ENCODE data around the gene NEUROD2.

NEUROD2 gene

GRCh38 chr17:39627712-39628516, 20.2 kb upstream of the NEUROD2 start:
- Histone ChIP-seq H3K4me3 (ENCODE audit: low read depth, low read length) (no peak overlapping the region), H3K27me3 (peaks cover 33% of the 10 kb centered on the region), H3K4me1 (no peaks in the 10 kb centered on the region), H3K36me3 (no peaks in the 10 kb centered on the region), H3K9me3 (no peaks in the 10 kb centered on the region)
- TF ChIP-seq, protein P1, sequence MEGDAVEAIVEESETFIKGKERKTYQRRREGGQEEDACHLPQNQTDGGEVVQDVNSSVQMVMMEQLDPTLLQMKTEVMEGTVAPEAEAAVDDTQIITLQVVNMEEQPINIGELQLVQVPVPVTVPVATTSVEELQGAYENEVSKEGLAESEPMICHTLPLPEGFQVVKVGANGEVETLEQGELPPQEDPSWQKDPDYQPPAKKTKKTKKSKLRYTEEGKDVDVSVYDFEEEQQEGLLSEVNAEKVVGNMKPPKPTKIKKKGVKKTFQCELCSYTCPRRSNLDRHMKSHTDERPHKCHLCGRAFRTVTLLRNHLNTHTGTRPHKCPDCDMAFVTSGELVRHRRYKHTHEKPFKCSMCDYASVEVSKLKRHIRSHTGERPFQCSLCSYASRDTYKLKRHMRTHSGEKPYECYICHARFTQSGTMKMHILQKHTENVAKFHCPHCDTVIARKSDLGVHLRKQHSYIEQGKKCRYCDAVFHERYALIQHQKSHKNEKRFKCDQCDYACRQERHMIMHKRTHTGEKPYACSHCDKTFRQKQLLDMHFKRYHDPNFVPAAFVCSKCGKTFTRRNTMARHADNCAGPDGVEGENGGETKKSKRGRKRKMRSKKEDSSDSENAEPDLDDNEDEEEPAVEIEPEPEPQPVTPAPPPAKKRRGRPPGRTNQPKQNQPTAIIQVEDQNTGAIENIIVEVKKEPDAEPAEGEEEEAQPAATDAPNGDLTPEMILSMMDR (IDR thresholded peaks at IDR 0.05; ENCODE audit: low read depth, low read length) = no peak
- no peak for DNase-seq

- DNase-seq = no peak
- Histone ChIP-seq H3K9me3 (no peaks in the 10 kb centered on the region), H3K4me3 (ENCODE audit: low read depth, low read length) (no peak overlapping the region), H3K36me3 (no peaks in the 10 kb centered on the region), H3K27me3 (peaks cover 33% of the 10 kb centered on the region), H3K4me1 (no peaks in the 10 kb centered on the region)
- TF ChIP-seq, protein P1 (IDR thresholded peaks at IDR 0.05; ENCODE audit: low read depth, low read length) = no peak
Measured at GRCh38 chr17:39627047-39627711, 19.5 kb upstream of the NEUROD2 start.

- Histone ChIP-seq H3K4me1 (no peaks in the 10 kb centered on the region), H3K36me3 (no peaks in the 10 kb centered on the region), H3K4me3 (ENCODE audit: low read depth, low read length) (no peak within 1 kb of the TSS), H3K27me3 (peaks cover 33% of the 10 kb centered on the region), H3K9me3 (no peaks in the 10 kb centered on the region)
- TF ChIP-seq, protein P1 (IDR thresholded peaks at IDR 0.05; ENCODE audit: low read depth, low read length) = no peak
- DNase-seq = no peak
Measured at GRCh38 chr17:39626171-39627046, 18.7 kb upstream of the NEUROD2 start, which contains the start of gene PPP1R1B. Gene PPP1R1B, plus strand, starts transcription at chr17:39626952. Its CDS starts 441 bp downstream, at chr17:39627393.

DNA sequence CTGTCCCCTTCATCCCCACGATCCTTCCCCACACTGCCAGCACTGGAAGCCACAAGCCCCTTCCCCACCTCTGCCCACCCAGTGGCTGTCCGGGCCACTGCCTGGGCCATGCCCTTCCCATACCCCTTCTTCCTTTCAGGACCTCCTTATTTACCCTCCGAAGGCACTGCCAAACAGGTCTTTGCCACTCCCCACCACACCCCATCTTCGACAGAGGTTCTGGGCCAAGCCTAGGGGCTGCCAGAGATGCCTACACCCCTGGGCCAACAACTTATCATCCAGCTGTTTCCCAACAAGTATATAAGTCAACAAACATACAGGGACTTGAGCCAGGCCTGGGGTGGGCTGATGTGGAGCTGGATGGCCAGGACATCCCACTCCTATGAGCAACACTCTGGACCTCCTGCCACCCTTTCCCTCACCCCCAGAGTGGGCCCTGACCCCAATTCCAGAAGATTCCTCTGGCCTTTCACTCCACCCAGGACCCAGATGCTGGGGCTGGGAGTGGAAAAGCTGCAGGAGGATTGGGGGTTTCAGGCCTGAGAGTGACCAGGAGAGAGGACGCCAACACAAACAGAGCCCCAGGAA, 17.6 kb upstream of the NEUROD2 start:
- H3K9me3 ChIP-seq = no peaks in the 10 kb centered on the region
- no peaks in the 10 kb centered on the region for H3K36me3 ChIP-seq
- no peak for DNase-seq
- peaks cover 31% of the 10 kb centered on the region for H3K27me3 ChIP-seq
- TF ChIP-seq, protein P1 (IDR thresholded peaks at IDR 0.05; ENCODE audit: low read depth, low read length) = no peak
- no peak overlapping the region for H3K4me3 ChIP-seq (ENCODE audit: low read depth, low read length)
- no peaks in the 10 kb centered on the region for H3K4me1 ChIP-seq

DNA sequence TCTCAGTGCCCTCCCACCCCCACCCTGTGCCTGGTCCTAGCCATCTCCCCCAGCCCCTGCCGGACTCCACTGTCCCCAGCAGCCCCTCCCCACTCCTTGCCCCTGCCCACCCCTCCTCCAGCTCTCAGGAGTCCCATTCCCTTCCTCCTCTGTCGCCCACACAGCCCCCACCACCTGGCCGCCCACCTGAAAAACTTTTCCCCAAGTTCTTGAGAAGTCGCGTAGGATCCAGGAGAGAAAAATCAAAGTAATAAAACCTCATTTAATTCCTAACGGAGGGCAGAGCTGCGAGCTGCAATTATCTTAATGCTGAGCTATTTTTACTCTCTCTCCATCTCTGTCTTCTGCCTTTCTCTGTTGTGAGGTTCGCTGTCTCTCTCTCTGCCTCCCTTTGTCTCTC, 16.6 kb upstream of the NEUROD2 start:
- no peak for DNase-seq
- Histone ChIP-seq H3K36me3 (no peaks in the 10 kb centered on the region), H3K27me3 (peaks cover 26% of the 10 kb centered on the region), H3K4me3 (ENCODE audit: low read depth, low read length) (no peak overlapping the region), H3K4me1 (no peaks in the 10 kb centered on the region), H3K9me3 (no peaks in the 10 kb centered on the region)
- TF ChIP-seq, protein P1 (IDR thresholded peaks at IDR 0.05; ENCODE audit: low read depth, low read length) = no peak
